H1 (cell line): ENCODE results near the gene SEMA3G. TPM values are rescaled to one million over a fixed set of nuclear protein-coding genes. Genes with fewer than 3 reads are reported as not detected.

ENCODE experiments used
- POLR2AphosphoS5 ChIP-seq: IDR thresholded peaks from 2 replicates; pipeline ENCODE4 v1.6.1; 2011; ENCODE audit warnings: low read depth, low read length
- SIRT6 ChIP-seq: IDR thresholded peaks from one replicate; pipeline ENCODE4 v1.7.1; 2012; ENCODE audit warnings: low read length, inconsistent platforms
- SUZ12 ChIP-seq: fragments of 200-600 bp; sonication (generic); IDR thresholded peaks from 2 replicates; pipeline ENCODE4 v1.6.1; 2012; ENCODE audit warnings: mild to moderate bottlenecking, inconsistent platforms, low read length, moderate library complexity, mixed read lengths
- TEAD4 ChIP-seq: IDR thresholded peaks from 2 replicates; pipeline ENCODE4 v1.6.1; 2012; ENCODE audit warnings: low read depth, low read length, inconsistent platforms, mixed read lengths
- polyA plus RNA-seq, 7 experiments: library from polyadenylated mRNA; depleted of rRNA in 3 of 7; stranded (reverse) in 5 of 7; unstranded in 2 of 7; fragments of >200 nt in 5 of 7; fragments of 200-250 nt in 2 of 7; gene quantifications; 1 replicate in 5 of 7; 2 replicates in 1 of 7; 4 replicates in 1 of 7; pipeline versions ENCODE4 v1.2.1 to v1.2.3, GENCODE V29; 2011 to 2013; ENCODE audit warnings: missing spikeins in 2 of 7, mixed read lengths in 2 of 7
- total RNA-seq: library from RNA; stranded (reverse); fragmentation: NEBNext Ultra II Directional; extraction: Animal tissue kit (Norgen Biotek cat#: 25700); gene quantifications from 2 replicates; pipeline ENCODE4 v1.2.1, GENCODE V29; 2021

Gene SEMA3G
- total and polyA plus RNA-seq, 2 of the 8 experiments (the other 6 are each of a cell fraction or from before 2014, with no cell fraction given): 0.95 to 1.5 TPM

- TF ChIP-seq TEAD4 (no peak), POLR2AphosphoS5 (no peak), SIRT6 (no peak), SUZ12 (no peak)
Measured at GRCh38 chr3:52399593-52399992, 45.3 kb downstream of the SEMA3G start (continued).
